GDM1 (cell line): Measurements from ENCODE around the gene RPS6KA5.
"Not testable (repeated sequence)": the region's sequence is repeated elsewhere in the genome, so short reads cannot be mapped to it uniquely, and the experiment has no call there.

Experiments
- DNase-seq: peaks from one replicate; lab custom pipeline; 2025; lab: John Stamatoyannopoulos, UW

The RPS6KA5 gene

DNA sequence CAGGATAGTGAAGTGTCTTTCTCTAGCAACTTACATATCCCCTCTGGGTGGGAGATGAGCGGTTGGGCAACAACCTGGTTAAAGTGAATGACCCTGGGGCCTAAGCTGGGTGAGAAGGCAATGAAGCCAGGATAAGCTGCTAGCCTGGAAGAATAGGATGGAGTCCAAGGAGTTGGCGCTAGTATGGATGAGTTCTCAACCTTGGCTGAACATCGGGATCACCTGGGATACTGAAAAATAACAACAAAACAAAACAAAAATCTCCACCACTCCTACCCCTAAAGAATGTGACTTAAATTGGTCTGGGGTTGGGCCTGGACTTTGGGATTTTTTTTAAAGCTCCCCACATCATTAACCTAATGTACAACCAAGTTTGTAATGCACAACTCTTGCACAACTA is 4.8 kb upstream of the RPS6KA5 start:
- DNase-seq = no peak

DNA sequence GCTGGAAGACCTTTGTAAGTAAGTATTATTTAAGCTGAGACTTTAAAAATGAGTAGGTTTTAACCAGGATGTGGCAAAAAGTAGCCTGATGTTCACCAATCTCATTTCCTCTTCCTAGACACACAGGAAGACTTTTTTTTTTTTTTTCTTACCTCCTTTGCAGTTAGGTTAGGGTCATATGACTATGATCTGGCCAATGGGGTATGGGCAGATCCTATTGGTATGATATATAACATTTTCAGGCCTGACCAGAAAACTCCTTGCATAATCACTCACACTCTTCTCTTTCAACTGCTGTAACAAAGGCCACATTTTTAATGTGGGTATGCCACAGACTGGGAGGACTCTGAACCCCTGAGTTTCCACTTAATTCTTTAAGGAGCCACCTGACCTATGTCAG is 2.7 kb upstream of the RPS6KA5 start:
- DNase-seq = peak; percentile 37

DNA sequence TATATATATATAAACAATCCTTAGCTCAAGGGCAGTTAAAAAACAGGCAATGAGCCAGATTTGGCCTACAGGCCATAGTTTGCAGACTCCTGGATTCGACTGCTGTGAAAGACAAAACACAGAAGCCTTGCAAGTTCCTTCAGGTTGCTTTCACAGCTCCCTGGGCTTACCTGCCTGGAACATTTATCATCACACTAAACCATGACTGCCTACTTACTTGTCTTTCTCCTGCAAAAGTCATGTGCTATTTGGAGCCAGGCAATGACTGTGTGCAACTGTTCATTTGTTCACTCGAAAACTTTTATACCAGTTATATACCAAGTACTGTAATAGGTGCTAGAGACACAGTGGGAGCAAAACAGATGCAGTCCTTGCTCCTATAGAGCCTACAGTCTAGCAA is 2.2 kb upstream of the RPS6KA5 start:
- no peak for DNase-seq

DNA sequence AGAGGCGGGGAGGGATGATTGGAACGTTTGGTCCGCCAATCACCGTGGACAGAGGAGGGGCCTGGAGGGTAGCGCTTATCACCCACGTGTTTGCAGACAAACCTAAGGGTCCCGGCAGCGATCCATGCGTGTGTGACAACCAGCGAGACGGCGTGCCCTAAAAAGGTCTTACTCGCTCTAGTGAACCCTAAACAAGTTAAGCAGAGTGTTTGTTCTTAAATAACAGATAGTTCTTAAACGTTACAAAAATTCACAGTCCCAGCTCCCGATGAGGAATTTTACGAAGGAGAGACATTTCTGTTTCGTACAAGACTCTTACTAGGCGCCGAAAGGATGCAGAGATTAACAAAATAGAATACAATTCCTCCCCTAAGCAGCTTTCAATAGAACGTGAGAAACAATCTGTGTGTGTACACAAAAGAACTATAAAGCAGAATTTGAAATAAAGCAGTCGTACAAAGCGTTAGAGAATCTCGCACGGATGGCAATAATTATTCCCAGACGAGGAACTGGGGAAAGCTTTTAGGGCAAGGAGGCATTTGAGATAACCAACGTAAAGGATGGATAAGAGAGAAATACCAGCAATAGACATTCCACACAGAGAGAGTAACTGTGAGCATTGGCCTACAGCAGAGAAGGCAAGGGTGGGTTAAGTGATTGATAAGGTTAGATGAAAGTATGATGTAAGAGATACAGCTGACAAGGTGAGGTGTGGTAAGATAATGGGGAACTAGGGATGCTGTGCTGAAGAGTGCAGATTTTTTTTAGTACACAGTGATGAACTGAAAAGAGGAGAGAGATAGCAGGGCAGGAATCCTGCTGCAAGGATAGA is 831 bp upstream of the RPS6KA5 start:
- no peak for DNase-seq

DNA sequence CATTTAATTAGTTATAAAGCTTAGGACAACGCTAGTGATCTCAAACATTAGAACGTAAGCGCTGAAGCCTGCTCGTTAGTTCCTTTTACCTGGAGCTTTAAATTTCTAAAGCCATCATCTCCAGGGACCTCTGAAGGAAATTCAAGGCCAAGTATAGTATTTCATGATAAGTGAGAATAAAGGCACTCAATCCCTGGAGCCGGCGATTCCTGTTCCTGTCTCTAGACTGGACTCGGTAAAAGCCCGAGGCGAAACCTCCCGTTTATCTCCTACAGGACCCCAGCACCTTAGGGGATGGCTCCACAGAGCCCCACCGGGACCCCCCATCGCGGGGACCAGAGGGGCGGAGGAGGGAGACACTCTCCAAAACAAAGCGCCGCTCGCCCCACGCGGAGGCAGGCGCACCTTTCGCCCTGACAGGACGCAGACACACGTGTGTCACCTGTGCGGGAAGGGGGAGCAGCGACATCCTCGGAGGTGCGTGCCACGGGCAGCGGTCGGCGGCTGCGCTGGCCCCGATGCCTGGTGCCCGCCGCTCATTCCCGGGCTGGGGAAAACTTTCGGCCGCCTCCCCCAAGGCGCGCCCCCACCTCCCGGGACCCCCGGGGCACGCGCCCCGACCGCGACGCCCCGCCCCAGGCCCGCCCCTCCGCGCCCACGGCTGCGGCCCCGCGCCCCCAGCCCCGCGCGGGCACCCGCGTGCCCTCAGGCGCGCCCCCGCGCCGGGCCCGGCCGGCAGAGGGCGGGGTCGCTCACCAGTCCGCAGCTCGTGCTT is 678 bp downstream of the RPS6KA5 start:
- DNase-seq = no peak

DNA sequence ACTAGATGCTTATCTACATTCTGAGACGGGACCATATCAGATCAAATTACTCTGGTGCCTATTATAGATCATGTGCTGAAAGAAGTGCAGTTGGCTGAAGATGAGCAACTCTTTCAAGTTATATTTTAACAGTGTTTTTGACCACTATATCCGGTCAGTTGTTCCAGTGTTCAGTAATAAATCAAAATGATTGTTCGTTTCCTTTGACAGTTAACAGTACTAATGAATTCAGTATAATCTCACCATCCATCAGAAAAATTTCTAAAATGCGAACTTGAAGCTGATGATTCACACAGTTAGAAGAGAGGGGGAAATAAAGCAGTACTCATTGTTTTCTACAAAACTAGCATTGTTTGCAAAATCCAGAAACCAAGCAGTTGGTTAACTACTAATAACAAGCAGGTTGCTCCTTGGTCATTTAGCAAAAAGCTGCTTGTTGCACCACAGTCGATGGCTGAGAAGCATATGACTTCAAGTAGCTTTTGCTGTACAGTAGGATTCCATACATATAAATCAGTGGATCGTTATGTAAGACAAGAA is 2.3 kb downstream of the RPS6KA5 start:
- no peak for DNase-seq

DNA sequence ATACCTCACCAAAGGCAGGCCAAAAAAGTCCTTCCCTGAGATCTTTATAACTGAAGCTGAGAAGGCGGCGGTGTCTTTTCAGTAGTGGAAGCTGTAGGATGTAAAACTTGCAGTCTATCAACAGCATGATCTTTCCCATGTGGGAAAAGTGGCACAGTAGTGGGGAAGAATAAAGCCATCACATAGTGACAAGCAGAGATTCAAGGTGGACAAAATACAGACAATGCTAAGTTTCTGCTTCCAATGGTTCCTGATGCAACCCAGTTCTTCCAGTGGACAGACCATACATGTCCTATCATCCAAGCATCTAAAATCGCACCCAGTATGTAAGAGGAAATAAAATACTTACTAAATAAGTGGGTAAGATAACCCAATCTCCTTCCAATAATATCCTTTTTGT is 4.1 kb downstream of the RPS6KA5 start:
- no peak for DNase-seq

DNA sequence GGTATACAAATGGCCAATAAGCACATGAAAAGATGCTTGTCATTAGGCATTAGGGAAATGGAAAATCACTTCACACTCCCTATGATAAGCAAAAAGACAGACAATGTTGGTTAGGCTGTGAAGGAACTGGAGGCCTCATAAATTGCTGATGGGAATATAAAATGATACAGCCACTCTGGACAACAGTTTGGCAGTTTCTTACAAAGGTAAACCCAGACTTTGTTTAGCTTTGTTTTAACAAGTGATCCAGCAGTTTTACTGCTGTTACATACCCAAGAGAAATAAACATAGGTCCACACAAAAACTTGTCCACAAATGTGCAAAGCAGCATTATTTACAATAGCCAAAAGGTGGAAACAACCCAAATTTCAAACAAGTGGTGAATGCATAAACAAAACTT is 5.4 kb downstream of the RPS6KA5 start:
- DNase-seq = no peak

DNA sequence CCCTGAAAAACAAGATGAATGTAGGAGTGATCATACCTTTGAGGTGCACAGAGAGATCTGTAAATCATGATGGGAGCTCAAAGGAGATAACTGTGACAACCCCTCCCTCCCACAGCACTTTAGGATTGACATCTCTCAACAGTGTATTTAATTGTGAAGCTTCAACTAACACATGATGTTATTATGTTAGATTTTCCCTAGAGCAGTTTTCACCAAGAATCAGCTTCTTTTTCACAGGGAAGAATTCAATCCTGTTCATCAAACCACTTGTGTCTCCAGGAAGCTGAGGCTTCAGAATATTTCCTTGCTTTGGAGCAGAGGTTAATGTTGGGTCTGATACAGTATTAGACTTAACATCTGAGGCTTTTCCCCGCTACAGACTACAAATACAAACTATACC is 11.8 kb downstream of the RPS6KA5 start:
- DNase-seq = no peak

DNA sequence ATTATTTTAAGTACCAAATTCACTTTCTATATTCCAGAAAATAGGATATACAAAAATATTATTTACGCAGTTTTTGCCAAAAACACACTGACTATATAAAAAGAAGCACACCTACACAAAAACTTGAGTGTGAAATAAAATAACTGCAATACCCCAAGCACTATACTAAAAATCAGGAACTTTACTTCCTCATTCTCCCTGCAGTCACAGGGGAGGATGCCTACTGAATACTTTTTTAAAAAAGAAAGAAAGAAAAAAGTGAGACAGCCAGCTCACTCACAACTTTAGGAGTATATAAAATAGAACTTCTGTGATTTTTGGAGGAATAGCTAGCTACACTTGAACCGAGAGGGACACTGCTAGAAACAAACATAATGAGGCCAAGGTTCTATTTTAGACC is 12.2 kb downstream of the RPS6KA5 start:
- no peak for DNase-seq

DNA sequence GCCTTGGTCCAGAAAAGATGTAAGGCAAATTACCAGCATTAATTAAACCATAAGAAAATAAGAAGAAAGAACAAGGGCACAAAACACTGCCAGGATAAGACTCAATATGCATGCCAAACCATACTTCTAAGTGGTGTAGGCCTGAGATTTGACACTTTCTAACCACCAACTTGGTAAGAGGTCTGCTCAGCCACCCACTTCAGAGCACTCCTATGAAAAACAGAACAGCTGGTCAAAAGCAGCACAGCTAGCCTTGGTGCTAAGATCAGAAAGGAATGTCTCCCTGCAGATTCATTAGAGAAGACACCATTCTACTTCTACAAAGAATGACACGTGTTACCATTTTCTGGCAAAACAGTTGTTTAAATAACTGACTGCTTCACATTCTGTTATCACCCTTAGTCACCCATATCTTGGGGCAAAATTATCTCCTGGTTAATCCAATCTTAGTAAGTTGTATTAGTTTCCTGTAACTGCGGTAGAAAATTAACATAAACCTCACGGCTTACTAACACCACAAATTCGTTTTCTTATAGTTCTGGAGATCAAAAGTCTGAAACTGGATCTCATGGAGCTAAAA is 13.2 kb downstream of the RPS6KA5 start:
- no peak for DNase-seq

DNA sequence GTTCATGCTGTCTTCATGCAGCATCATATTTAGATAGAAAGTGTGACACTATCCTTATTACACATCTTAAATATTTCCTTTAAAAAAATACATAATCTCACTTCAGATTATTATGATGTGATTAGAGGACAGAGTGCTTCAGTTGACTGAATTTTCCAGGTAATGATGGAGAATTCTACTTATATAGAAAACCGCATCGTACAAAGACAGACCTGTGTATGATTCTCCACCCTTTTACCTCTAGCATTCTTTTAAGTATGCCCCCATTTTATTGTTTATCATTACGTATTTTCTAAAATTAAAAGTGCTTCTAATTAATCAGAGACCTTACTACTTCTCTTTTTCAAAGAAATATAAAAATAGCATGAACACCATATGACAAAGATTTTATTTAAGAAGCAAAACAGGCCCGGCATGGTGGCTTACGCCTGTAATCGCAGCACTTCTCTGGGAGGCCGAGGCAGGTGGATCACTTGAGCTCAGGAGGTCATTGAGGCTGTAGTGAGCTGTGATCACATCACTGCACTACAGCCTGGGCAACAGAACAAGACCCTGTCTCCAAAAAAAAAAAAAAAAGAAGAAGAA is 13.9 kb downstream of the RPS6KA5 start:
- DNase-seq = no peak

DNA sequence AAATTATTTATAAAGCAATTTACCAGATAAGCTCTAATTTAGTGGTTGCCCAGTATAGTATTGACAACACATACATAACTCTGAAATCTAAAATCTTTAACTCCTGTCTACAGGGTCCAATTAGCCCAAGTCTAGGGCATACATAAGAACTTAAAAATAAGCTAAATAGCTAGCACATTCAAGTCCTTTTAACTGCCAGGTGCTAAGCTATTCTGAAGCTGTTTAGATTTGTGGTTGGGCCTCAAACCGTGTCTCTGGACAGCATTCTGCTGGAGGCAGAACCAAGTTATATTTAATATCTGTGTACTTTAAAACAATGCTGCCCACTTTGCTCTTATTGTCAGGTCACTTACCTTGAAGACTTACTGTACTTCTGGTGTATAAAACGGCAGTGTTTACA is 19.0 kb downstream of the RPS6KA5 start:
- no peak for DNase-seq

DNA sequence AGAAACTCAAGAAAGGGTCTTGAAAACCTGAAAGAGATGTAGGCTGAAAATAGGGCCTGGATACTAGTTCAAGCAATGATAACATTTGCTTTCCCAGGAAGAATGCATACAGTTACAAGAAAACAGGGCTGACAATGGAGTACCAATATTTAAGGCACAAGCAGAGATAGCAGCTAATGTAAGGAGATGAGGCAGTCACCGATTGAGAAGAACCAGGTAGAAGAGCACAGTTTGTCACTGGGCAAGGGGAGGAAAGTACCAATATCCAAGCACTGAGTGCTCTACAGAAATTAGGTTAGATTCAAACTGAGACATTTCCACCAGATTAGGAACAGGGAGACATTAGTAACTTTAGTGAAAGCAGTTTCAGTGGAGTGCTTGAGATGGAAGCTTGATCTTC is 19.9 kb downstream of the RPS6KA5 start:
- no peak for DNase-seq

DNA sequence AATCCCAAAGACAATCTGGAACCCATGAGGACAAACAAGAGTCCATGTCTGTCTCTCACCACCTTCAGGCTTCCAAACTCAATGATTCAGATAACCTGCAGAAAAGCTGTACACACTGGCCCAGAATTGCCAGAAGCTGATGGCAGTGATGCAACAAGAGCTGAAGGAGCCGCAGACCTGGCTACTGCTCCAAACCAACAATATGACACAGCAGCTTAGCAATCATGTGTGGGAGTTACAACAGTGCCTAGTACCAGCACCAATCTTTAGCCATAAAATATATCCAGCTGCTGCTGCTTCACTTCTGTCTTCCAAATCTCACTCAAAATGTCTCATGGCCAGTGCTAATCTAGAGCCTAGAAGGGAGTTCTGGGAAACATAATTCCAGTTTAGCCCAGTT is 22.0 kb downstream of the RPS6KA5 start:
- DNase-seq = no peak

DNA sequence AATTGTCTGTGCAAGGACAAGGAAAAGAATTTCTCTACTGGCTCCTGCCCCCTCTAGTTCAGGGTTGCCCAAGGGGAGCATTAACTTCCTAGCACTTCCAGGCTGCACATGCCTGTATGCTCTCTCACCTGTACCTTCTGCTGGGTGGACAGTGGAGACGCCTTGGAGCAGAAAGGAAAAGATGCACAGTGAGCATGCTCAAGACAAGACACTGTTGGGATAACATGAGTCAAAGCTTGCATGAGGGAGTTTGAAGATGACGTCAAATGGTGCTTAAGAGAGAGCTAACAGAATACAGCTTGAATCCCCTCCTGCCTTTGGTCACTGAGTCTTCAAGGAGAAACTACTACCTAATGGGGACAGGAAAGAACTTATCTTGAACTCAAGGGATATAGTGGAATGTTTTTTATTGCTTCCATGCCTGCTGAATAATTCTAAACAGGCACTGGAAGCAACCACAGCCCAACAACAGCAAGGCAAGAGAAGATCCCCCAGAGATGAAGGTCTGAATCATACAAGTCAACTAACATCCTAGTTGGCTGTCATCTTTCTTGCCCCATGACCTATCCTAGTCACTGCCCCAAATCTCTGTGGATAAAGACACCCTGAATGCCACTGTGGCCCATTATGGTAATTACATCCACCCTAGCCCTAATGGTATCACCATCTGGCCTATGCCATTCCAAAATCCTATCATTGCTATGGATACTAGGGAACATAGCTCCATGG is 23.5 kb downstream of the RPS6KA5 start:
- DNase-seq = no peak

DNA sequence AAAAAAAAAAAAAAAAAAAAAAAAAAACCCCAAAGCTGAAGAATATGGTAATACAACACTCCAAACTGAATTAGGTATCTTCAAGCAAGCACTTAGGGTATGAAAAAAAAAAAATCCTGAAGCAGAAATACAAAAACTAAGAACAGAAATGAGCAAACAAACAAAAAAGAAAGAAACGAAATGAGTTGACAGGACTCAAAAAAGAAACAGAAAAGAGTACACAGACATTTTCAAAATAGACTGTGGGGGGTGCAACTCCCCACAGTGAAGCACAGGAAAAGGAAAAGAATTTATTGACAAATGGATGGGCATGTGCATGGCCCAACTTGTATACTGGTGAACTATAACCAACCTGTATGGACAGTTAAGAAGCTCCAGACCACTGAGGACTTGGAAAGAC is 24.6 kb downstream of the RPS6KA5 start:
- DNase-seq = no peak

DNA sequence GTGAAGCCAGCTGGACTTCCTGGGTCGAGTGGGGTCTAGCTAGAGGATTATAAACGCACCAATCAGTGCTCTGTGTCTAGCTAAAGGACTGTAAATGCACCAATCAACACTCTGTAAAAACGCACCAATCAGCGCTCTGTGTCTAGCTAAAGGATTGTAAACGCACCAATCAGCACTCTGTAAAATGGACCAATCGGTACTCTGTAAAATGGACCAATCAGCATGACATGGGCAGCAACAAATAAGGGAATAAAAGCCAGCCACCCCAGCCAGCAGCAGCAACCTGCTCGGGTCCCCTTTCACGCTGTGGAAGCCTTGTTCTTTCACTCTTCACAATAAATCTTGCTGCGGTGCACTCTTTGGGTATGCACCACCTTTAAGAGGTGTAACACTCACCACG is 26.1 kb downstream of the RPS6KA5 start:
- not testable (repeated sequence) for DNase-seq

DNA sequence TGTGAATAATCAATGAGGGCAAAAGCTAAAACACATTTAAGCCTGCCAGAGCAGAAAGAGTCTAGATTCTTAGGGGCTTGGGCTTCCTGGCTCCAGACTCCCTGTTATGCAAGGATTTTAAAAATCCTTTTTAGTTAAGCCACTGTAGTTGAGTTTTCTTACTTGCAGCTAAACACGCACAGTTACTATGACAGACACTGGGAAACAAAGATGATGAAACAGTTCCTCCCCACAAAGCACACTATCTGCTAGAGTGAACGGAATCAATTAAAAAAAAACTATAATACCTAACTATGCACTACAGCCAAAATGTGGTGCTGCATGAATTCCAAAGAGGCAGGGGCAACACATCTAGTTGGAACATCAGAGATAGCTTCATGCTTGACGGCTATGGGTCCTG is 28.2 kb downstream of the RPS6KA5 start:
- no peak for DNase-seq

DNA sequence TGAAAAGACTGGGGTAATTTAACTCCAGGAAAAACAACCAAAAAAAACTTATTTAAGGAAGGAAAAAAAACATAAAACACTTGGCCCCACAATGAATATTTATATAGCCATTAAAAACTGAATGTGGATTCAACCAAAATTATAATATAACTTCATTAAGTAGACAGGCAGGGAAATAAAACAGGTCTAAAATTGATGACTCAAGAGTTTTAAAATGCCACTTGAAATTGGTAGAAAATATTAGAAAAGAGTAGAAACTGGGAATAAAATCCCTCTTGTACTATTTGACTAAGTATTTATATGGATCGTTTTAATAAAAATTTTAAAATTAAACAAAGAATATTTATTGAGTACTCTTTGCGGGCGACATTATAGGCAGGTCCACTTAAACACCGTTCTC is 28.8 kb downstream of the RPS6KA5 start:
- no peak for DNase-seq

DNA sequence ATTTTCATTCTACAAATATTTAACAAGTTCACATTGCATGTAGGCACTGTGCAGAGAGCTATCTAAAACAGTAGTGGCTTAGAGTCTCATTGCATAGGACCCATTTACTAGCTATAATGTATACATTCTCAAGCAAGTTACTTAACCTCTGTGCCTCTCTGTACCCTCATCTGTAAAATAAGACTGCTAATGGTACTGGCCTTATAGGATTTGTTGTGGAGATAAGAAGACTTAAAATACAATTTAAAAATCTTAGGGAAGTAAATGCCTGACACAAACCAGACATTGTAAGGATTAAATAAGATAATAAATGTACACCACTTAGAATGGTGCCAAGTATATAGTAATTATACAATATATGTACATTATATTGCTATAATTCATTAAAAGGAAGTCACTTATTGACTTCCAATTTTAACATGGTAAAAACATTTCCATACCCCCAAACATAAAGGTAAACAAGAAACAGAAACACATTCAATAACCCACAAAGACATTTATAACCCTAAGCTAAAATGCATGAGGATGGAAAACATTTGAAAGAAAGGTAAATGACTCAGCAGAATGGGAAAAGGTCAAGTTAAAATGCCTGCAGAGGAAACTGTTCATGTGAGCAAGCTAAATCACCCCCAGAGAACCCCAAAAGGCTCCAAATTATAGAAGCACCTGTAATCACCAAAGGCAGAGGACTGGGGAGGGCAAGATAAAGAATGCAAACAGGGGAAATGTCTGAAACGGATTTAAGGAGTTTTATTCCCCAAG is 30.8 kb downstream of the RPS6KA5 start:
- no peak for DNase-seq
